ENCODE results near the gene MARCHF10. TPM values are rescaled to one million over a fixed set of nuclear protein-coding genes. Genes with fewer than 3 reads are reported as not detected.

Gene MARCHF10
- total and polyA plus RNA-seq, 2 of the 4 experiments (the other 2 are of a cell fraction), result 0.18 to 0.74 TPM

DNA sequence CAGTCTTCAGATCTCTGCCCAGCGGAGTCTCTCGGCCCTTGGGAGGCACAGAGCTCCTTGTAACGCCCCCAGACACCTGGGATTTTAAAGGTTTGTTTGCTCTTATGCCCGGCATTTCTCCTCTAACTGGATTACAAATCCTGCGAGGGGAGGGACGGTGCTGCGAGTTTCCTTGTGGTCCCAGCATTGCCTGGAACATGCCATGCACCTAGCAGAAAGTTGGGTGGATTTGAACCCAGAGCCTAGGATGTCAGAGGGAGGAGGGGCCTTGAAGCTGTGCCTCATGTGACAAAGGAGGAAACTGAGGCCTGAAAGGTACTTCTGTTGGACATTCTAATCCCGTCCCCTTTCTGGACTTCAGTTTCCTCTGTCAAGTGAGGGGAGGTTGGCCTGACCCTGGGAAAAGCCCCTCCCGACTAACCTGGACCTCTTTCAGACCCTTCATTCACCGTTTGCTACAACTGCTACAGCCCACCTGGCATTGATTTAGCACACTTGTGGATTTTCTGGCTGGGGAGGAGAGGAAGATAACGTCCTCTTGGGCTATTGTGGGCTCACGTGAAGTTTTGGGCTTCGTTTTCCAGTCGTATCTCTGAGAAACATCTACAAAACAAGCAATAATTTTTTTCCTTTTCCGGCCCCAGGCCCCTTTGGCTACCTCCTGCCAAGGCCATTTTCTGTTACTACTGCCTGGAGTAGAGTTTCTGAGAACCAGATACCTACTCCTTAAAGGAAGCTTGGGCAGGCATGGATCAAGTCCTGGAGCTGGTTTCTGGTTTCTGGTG is 149.8 kb downstream of the MARCHF10 start:
- H3K9me3 ChIP-seq (ENCODE audit: control insufficient read depth, insufficient read depth, low read length), result no peaks in the 10 kb centered on the region; the same call in 1 of the 2 replicates
- ATAC-seq (ENCODE audit: low read depth) (no peak), DNase-seq (no peak)
- no peak overlapping the region for H3K4me2 ChIP-seq (ENCODE audit: low read depth, low read length)
- no peak overlapping the region for H4K5ac ChIP-seq (ENCODE audit: low read depth, low read length)
- in situ Hi-C loops (cut with MboI; ENCODE audit: low sequenced_read_pairs) (no loop called here), dilution Hi-C loops (cut with HindIII; ENCODE audit: low sequenced_read_pairs, unreplicated experiment) (no loop called here), intact Hi-C loops (cut with micrococcal nuclease) (loop anchor here (10.0 kb wide), 1 partner anchor 104 kb away; no protein-coding TSS in a partner anchor)
- H4K8ac ChIP-seq (ENCODE audit: low read depth in 2 of 2, low read length in 2 of 2), result no peak overlapping the region
- no peak overlapping the region for H3K4ac ChIP-seq (ENCODE audit: low read depth, low read length)
- no peak overlapping the region for H3K14ac ChIP-seq (replicated peaks; ENCODE audit: low read depth, low read length)
- ChIA-PET CTCF (no interaction called here), POLR2A (ENCODE audit: unreplicated experiment) (no interaction called here)
- no peak overlapping the region for H2AK9ac ChIP-seq (replicated peaks; ENCODE audit: low read depth, low read length, poor library complexity)
- H3K27me3 ChIP-seq (ENCODE audit: control insufficient read depth, insufficient read depth, low read length), result no peaks in the 10 kb centered on the region
- H2BK5ac ChIP-seq (ENCODE audit: low read depth, low read length, poor library complexity, severe bottlenecking), result no peak overlapping the region
- peaks cover 15% of the 10 kb centered on the region for H3K4me1 ChIP-seq (ENCODE audit: control insufficient read depth, insufficient read depth, low read length)
- H3K9ac ChIP-seq (ENCODE audit: low read depth, low read length), result no peak overlapping the region
- H3K9me1 ChIP-seq (ENCODE audit: insufficient read depth, low read length), result peaks cover 27% of the 10 kb centered on the region
- no peak overlapping the region for H4K91ac ChIP-seq (ENCODE audit: insufficient read depth, low read depth, low read length)
- H2AFZ ChIP-seq (replicated peaks; ENCODE audit: low read length, poor library complexity), result no peak overlapping the region
- TF ChIP-seq, protein P1, sequence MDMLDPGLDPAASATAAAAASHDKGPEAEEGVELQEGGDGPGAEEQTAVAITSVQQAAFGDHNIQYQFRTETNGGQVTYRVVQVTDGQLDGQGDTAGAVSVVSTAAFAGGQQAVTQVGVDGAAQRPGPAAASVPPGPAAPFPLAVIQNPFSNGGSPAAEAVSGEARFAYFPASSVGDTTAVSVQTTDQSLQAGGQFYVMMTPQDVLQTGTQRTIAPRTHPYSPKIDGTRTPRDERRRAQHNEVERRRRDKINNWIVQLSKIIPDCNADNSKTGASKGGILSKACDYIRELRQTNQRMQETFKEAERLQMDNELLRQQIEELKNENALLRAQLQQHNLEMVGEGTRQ (IDR thresholded peaks at IDR 0.05; ENCODE audit: low read depth, low read length), result no peak
- no peak for TF ChIP-seq BHLHE40 (IDR thresholded peaks at IDR 0.05; ENCODE audit: low read depth, low read length)
- no peak for TF ChIP-seq RCOR1 (IDR thresholded peaks at IDR 0.05; ENCODE audit: insufficient replicate concordance, low read length)
- no peak for TF ChIP-seq RFX5 (IDR thresholded peaks at IDR 0.05; ENCODE audit: low read depth, low read length)
- no peak for TF ChIP-seq CEBPB (IDR thresholded peaks at IDR 0.05; ENCODE audit: low read depth, low read length)
- TF ChIP-seq NFE2L2 (IDR thresholded peaks at IDR 0.05; ENCODE audit: low read depth, low read length), result no peak
- TF ChIP-seq SMC3 (IDR thresholded peaks at IDR 0.05; ENCODE audit: low read depth, low read length), result no peak
- TF ChIP-seq RAD21 (IDR thresholded peaks at IDR 0.05; ENCODE audit: low read length), result no peak
- 93% methylated on average over 8 of the region's 15 CpGs; no CpG with 5 or more reads in 1 of the 2 experiments for WGBS, 2 experiments (ENCODE audit: extremely low coverage in 2 of 2, insufficient read length in 1 of 2)
- H3K23ac ChIP-seq (ENCODE audit: low read depth, low read length), result no peak overlapping the region
- no peak overlapping the region for H3K18ac ChIP-seq (ENCODE audit: low read depth, low read length)
- no peak overlapping the region for H3K27ac ChIP-seq (ENCODE audit: insufficient read depth, low read length)
- H2AK5ac ChIP-seq (ENCODE audit: low read depth, low read length), result no peak overlapping the region
- peaks cover 66% of the 10 kb centered on the region for H4K20me1 ChIP-seq (ENCODE audit: insufficient read depth, low read length)
- no TSS peak for BruUV-seq (replicated peaks)
- peaks cover 43 to 93% of the 10 kb centered on the region in 2 experiments for H3K79me1 ChIP-seq (ENCODE audit: low read depth in 1 of 2, low read length in 2 of 2)
- no peak overlapping the region for H2BK120ac ChIP-seq (ENCODE audit: low read depth, low read length)
- H3K4me3 ChIP-seq (ENCODE audit: insufficient read depth, low read depth, low read length), result no peak overlapping the region
- H2BK20ac ChIP-seq (ENCODE audit: low read depth, low read length), result no peak overlapping the region
- no peak overlapping the region for H3K56ac ChIP-seq (ENCODE audit: extremely low read depth, insufficient read depth, low read length)
- no peak overlapping the region for H2BK15ac ChIP-seq (ENCODE audit: low read depth, low read length)
- peaks cover 18% of the 10 kb centered on the region for H3K36me3 ChIP-seq (ENCODE audit: control insufficient read depth, insufficient read depth, low read length)

All from IMR-90 (cell line).